Karpas-422 (cell line): ENCODE results near the gene TENT4B. TPM values are rescaled to one million over a fixed set of nuclear protein-coding genes. Genes with fewer than 3 reads are reported as not detected.

ENCODE experiments used
- DNase-seq: peaks from one replicate; pipeline ENCODE4 v3.0.0-alpha.2; 2015
- H2AFZ ChIP-seq: fragments of 200-600 bp; sonication (generic); 2 replicates; pipeline ENCODE4 v1.6.1; 2014; ENCODE audit warnings: antibody characterized with exemption, low read length, mixed read lengths
- H3K27ac ChIP-seq: fragments of 200-600 bp; sonication (generic); 2 replicates; pipeline ENCODE4 v1.5.1; 2014; ENCODE audit warnings: mild to moderate bottlenecking, low read length, moderate library complexity
- H3K27me3 ChIP-seq: fragments of 200-600 bp; sonication (generic); 2 replicates; pipeline ENCODE4 v1.6.1; 2014; ENCODE audit warnings: low read length, mixed read lengths
- H3K36me3 ChIP-seq: fragments of 200-600 bp; sonication (generic); 2 replicates; pipeline ENCODE4 v1.6.1; 2014; ENCODE audit warnings: low read length, mixed read lengths; ENCODE audit not compliant: insufficient read depth
- H3K4me1 ChIP-seq: fragments of 200-600 bp; sonication (generic); 2 replicates; pipeline ENCODE4 v1.6.1; 2014; ENCODE audit warnings: mild to moderate bottlenecking, low read length, mixed read lengths
- H3K4me2 ChIP-seq: fragments of 200-600 bp; sonication (generic); 2 replicates; pipeline ENCODE4 v1.6.1; 2014; ENCODE audit warnings: low read length, low read depth, mild to moderate bottlenecking; ENCODE audit not compliant: poor library complexity, severe bottlenecking
- H3K4me3 ChIP-seq: fragments of 200-600 bp; sonication (generic); 2 replicates; pipeline ENCODE4 v1.5.1; 2014; ENCODE audit warnings: mild to moderate bottlenecking, antibody characterized with exemption, low read length, mixed read lengths
- H3K79me2 ChIP-seq: fragments of 200-600 bp; sonication (generic); 2 replicates; pipeline ENCODE4 v1.6.1; 2014; ENCODE audit warnings: mild to moderate bottlenecking, low read length, mixed read lengths
- H3K9ac ChIP-seq: fragments of 200-600 bp; sonication (generic); 2 replicates; pipeline ENCODE4 v1.6.0; 2014; ENCODE audit warnings: low read length
- H3K9me2 ChIP-seq: fragments of 200-600 bp; sonication (generic), shearing (Covaris generic); replicated peaks from 2 replicates; pipeline ENCODE4 v1.6.0; 2014; ENCODE audit warnings: mild to moderate bottlenecking, low read length, moderate library complexity; ENCODE audit not compliant: insufficient read depth
- H3K9me3 ChIP-seq: fragments of 300-700, 200-600 bp; sonication (generic); 2 replicates; pipeline ENCODE4 v1.6.1; 2014; ENCODE audit warnings: low read length, mixed read lengths
- H4K20me1 ChIP-seq: fragments of 200-600 bp; sonication (generic); 2 replicates; pipeline ENCODE4 v1.6.1; 2014; ENCODE audit warnings: mild to moderate bottlenecking, antibody characterized with exemption, low read length, low read depth; ENCODE audit not compliant: insufficient read depth
- total RNA-seq: library from RNA; depleted of rRNA; stranded (reverse); fragments of >200 nt; shearing (Covaris generic); gene quantifications from 2 replicates; pipeline ENCODE4 v1.2.3, GENCODE V29; 2014; ENCODE audit warnings: low replicate concordance

The TENT4B gene
- total RNA-seq, 1 experiment from 2014 or later = 5.2 TPM

DNA sequence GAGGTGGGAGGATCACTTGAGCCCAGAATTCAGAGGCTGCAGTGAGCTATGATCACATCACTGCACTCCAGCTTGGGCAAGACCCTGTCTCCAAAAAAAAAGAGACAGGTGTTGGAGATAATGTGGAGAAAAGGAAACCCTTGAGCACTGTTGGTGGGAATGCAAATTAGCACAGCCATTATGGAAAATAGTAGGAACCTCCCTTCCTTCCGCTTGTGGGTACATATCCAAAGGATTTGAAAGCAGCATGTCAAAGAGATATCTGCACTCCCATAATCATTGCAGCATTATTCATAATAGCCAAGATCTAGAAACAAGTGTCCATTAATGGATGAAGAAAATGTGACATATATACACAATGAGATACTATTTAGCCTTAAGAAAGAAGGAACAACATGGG, 103.5 kb downstream of the TENT4B start:
- H3K27ac ChIP-seq = no peak overlapping the region
- no peak overlapping the region for H3K4me2 ChIP-seq
- no peak overlapping the region for H3K9ac ChIP-seq
- no peak overlapping the region for H2AFZ ChIP-seq
- no peaks in the 10 kb centered on the region for H3K9me2 ChIP-seq
- H3K36me3 ChIP-seq = no peaks in the 10 kb centered on the region
- no peaks in the 10 kb centered on the region for H4K20me1 ChIP-seq
- DNase-seq = no peak
- H3K9me3 ChIP-seq = no peaks in the 10 kb centered on the region
- H3K4me3 ChIP-seq = no peak overlapping the region
- no peaks in the 10 kb centered on the region for H3K79me2 ChIP-seq
- no peaks in the 10 kb centered on the region for H3K4me1 ChIP-seq
- no peaks in the 10 kb centered on the region for H3K27me3 ChIP-seq

DNA sequence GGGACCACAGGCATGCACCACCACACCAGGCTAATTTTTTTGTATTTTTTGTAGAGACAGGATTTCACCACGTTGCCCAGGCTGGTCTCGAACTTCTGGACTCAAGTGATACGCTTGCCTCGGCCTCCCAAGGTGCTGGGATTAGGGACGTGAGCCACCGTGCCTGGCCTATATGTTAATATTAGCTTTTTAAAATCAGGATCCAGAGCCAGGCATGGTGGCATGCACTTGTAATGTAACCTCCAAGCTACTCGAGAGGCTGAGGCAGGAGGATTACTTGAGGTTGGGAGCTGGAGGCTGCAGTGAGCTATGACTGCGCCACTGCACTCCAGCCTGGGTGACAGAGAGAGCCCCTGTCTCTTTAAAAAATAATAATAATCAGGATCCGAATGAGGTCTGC, 104.8 kb downstream of the TENT4B start:
- no peaks in the 10 kb centered on the region for H3K4me1 ChIP-seq
- H3K4me3 ChIP-seq = no peak overlapping the region
- H3K27me3 ChIP-seq = no peaks in the 10 kb centered on the region
- H3K4me2 ChIP-seq = no peak overlapping the region
- no peak overlapping the region for H2AFZ ChIP-seq
- no peaks in the 10 kb centered on the region for H3K79me2 ChIP-seq
- H3K9ac ChIP-seq = no peak overlapping the region
- no peak overlapping the region for H3K27ac ChIP-seq
- H4K20me1 ChIP-seq = no peaks in the 10 kb centered on the region
- H3K9me3 ChIP-seq = no peaks in the 10 kb centered on the region
- H3K36me3 ChIP-seq = no peaks in the 10 kb centered on the region
- no peaks in the 10 kb centered on the region for H3K9me2 ChIP-seq
- no peak for DNase-seq

DNA sequence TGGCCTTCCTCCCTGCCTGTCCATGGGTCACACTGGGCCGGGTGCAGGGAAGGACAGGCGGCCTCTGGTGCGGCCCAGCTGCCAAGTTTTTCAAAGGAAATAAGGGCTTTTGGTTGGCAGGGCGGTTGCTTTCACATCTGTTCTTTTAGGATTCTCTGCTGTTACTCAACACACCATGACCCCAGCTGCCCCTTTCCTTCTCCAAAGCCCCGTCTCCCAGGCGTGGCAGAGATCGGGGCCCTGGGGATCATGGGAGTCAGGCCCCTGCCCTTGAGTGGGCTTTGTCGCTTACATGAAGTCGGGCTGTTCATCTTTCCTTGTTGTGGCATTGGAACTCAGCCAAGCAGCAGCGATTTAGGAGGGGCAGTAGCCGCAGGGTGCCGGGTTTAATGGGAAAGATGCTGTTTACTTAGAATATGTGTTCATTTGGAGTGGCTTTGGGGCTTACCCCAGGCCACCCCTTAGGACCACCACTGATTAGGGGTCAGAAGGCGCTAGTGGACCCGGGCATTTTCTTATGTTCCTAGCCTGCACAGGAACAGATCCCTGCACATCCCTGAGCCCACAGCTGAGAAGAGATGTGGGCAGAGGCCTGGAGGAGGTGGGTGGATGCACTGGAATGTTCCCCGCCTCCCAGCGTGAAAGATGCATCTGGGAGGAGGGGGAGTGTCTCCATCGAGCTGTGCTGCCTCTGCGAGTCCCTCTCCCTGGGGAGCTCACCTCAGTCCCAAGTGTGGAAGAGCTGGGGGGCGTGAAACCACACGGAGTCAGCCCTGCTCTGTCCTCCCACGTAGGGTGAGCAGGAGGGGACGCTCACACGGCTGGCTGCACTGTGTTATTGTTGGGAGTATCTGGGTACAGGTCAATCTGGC, 106.5 kb downstream of the TENT4B start:
- Histone ChIP-seq H3K4me1 (peaks cover 8% of the 10 kb centered on the region), H3K27me3 (no peaks in the 10 kb centered on the region), H3K4me2 (no peak overlapping the region), H4K20me1 (no peaks in the 10 kb centered on the region), H3K9ac (no peak overlapping the region), H3K9me3 (no peaks in the 10 kb centered on the region), H3K36me3 (no peaks in the 10 kb centered on the region), H3K4me3 (no peak overlapping the region), H3K79me2 (no peaks in the 10 kb centered on the region), H2AFZ (no peak overlapping the region), H3K27ac (no peak overlapping the region), H3K9me2 (no peaks in the 10 kb centered on the region)
- DNase-seq = no peak

DNA sequence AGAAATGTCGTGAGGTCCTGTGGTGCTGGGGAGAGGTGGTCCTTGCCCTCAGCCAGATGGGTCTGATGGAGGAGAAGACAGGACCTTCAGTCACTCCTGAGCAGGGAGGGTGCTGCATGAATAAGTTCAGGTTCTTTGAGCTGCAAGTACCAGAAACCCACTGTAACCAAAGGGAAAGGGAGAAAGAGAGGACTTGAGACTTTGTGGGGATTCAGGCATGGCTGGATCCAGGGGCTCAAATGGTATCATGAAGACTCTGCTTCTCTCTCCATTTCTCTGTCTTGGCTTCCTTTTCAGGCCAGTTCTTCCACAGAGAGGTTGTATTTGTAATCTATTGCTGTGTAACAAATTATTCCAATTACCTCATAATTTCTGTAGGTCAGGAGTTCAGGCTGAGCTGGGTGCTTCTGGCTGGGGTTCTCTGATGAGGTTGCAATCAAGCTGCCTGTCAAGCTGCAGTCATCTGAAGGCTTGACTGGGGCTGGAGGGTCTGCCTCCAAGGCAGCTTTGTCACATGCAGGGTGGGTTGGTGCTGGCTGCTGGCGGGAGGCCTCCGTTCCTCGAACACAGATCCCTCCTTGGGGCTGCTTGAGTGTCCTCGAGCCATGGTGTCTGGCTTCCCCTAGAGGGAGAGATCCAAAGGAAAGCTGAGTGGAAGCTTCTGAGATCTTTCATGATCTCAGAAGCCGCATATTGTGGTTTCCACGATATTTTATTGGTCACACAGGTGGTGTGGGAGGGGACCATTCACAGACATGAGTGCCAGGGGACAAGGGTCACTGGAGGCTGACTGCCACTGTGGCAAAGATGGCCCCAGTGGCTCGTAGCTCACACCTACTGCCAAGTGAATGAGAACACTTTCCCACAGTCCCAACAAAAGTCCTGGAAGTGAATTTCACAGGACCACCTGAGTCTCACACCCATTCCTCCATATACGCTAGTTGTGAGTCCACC, 107.4 kb downstream of the TENT4B start:
- Histone ChIP-seq H4K20me1 (no peaks in the 10 kb centered on the region), H3K27me3 (no peaks in the 10 kb centered on the region), H3K79me2 (no peaks in the 10 kb centered on the region), H2AFZ (no peak overlapping the region), H3K4me1 (peaks cover 9% of the 10 kb centered on the region), H3K4me2 (no peak overlapping the region), H3K4me3 (no peak overlapping the region), H3K36me3 (no peaks in the 10 kb centered on the region), H3K9me2 (no peaks in the 10 kb centered on the region), H3K27ac (no peak overlapping the region), H3K9ac (no peak overlapping the region), H3K9me3 (no peaks in the 10 kb centered on the region)
- no peak for DNase-seq

DNA sequence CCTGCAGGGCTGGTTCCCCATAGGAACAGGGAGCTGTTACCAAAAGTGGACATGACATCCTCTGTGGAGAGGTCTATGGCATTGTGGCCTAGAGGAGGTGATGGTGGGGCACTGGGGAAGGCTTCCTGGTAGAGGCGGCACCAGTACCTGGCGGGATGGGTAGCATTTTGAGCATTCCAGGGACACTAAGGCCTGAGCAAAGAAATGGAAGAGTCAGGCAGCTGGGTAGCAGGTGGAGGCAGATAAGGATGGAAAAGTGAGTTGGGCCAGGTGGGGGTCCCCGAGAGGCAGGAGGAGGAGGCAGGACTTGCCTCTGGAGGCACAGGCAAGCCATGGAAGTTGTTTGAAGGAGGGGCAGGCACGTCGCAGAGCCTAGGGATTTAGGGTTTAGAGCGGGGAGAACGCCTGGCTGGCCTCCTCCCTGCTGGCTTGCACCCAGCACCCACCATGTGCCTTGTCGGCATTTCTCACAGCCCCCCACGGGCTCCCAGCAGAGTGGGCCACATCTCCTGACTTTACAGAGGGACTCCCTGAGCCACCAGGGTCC, 108.1 kb downstream of the TENT4B start:
- Histone ChIP-seq H3K9me3 (no peaks in the 10 kb centered on the region), H2AFZ (no peak overlapping the region), H3K36me3 (no peaks in the 10 kb centered on the region), H3K79me2 (no peaks in the 10 kb centered on the region), H4K20me1 (no peaks in the 10 kb centered on the region), H3K9me2 (no peaks in the 10 kb centered on the region), H3K27ac (no peak overlapping the region), H3K4me1 (peaks cover 17% of the 10 kb centered on the region), H3K4me2 (no peak overlapping the region), H3K9ac (no peak overlapping the region), H3K4me3 (no peak overlapping the region), H3K27me3 (no peaks in the 10 kb centered on the region)
- DNase-seq = no peak

DNA sequence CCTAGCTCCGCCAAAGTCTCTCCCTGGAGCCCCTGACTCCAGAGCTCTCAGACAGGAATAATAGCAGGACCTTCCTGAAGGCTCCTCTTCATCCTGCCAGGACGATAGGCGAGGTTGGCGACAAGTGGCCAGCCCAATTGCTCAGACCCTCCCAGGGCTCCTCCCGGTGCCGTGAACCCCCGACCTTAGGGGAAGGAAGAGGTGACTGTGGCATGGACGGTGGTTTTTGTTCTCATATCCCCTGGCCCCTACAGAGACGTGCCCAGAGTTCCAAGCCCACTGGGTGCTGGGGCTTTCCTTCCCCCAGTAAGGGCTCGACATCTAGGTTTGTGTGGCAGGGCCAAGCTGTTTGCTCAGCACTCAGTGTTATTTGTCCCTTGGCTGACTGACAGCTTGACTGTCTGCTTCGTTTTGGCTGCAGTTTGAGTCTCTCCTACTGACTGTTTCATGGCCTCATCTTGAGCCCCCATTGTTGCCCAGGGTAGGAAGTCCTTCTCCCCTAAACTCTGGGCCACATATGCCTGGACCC, 108.7 kb downstream of the TENT4B start:
- Histone ChIP-seq H3K4me1 (peaks cover 22% of the 10 kb centered on the region), H3K79me2 (no peaks in the 10 kb centered on the region), H3K27me3 (no peaks in the 10 kb centered on the region), H3K9me3 (no peaks in the 10 kb centered on the region), H4K20me1 (no peaks in the 10 kb centered on the region), H3K4me3 (no peak overlapping the region), H3K9me2 (no peaks in the 10 kb centered on the region), H3K9ac (no peak overlapping the region), H3K27ac (no peak overlapping the region), H3K36me3 (no peaks in the 10 kb centered on the region), H3K4me2 (no peak overlapping the region), H2AFZ (no peak overlapping the region)
- no peak for DNase-seq

DNA sequence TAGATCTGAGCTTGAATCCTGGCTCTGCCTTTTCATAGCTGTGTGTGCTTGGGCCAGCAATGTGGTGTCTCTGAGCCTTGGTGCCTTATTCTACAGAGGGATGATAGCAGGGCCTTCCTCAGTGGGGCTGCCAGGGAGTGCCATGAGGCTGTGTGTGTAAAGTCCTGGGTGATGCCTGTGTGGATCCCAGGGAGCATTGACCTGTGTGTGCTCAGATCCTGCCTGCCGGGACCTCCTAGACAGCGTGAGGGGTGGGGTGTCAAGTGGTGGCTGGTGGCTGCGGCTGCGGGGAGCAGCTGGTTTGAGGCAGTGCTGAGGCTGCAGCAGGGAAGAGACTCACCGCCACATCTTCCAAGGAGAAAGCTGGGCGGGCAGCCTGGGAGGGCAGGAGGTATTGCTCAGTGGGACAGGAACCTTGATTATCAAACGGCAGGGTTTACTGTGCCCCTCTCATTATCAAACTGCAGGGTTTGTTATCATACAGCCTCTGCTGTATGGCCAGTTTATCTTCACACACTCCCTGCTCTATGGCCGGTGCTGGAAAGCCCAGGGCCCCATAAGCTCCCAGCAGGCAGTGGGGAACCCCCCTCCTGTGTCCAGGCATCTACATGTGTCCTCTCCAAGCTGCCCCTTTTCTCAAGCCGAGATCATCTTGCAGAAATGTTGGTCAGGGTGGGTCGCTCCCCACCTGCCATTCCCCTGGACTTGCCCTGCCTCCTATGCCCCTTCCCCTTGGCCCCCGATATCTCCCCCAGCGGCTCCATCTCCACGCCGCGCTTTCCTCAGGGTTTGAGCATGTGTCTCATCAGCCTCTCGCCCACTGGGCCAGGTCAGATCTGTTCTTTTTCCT, 110.2 kb downstream of the TENT4B start:
- H3K27ac ChIP-seq = no peak overlapping the region
- peaks cover 33% of the 10 kb centered on the region for H3K4me1 ChIP-seq
- no peaks in the 10 kb centered on the region for H3K27me3 ChIP-seq
- no peaks in the 10 kb centered on the region for H3K79me2 ChIP-seq
- H3K9me2 ChIP-seq = no peaks in the 10 kb centered on the region
- no peak overlapping the region for H2AFZ ChIP-seq
- no peaks in the 10 kb centered on the region for H3K36me3 ChIP-seq
- H3K9ac ChIP-seq = no peak overlapping the region
- H4K20me1 ChIP-seq = no peaks in the 10 kb centered on the region
- no peak overlapping the region for H3K4me2 ChIP-seq
- H3K9me3 ChIP-seq = no peaks in the 10 kb centered on the region
- no peak for DNase-seq
- H3K4me3 ChIP-seq = no peak overlapping the region
